H1 (cell line): Measurements from ENCODE around the gene RNF39. TPM values are rescaled to one million over a fixed set of nuclear protein-coding genes. Genes with fewer than 3 reads are reported as not detected.

Experiments
- ATF2 ChIP-seq: IDR thresholded peaks from 2 replicates; pipeline ENCODE4 v1.6.1; 2012; ENCODE audit warnings: low read length, inconsistent platforms
- CBX8 ChIP-seq: fragments of 300-800, 300-1000 bp; sonication (generic); IDR thresholded peaks from 2 replicates; pipeline ENCODE4 v1.7.1; 2016; ENCODE audit warnings: low read depth, low read length, borderline replicate concordance
- E2F6 ChIP-seq: IDR thresholded peaks from 2 replicates; pipeline ENCODE4 v1.6.1; 2012; ENCODE audit warnings: inconsistent platforms
- RBBP5 ChIP-seq: IDR thresholded peaks from 2 replicates; pipeline ENCODE4 v1.7.1; 2012; ENCODE audit warnings: low read depth, mild to moderate bottlenecking, inconsistent platforms, low read length, moderate library complexity, borderline replicate concordance
- RNF2 ChIP-seq: fragments of 200-900, 300-1000 bp; sonication (generic); IDR thresholded peaks from 2 replicates; pipeline ENCODE4 v1.7.1; 2016; ENCODE audit warnings: borderline replicate concordance, low read depth, mild to moderate bottlenecking, antibody characterized with exemption, low read length; ENCODE audit not compliant: poor library complexity, severe bottlenecking; ENCODE audit errors: missing control alignments
- SIN3A ChIP-seq, 2 experiments: IDR thresholded peaks in 1 of 2; conservative IDR thresholded peaks in 1 of 2; 2 replicates each; pipeline ENCODE4 v1.6.1; 2011 to 2012; ENCODE audit warnings: low read length in 2 of 2, improper control_type of control experiment in 1 of 2, low read depth in 1 of 2, mild to moderate bottlenecking in 1 of 2
- SIRT6 ChIP-seq: IDR thresholded peaks from one replicate; pipeline ENCODE4 v1.7.1; 2012; ENCODE audit warnings: low read length, inconsistent platforms
- SP1 ChIP-seq: IDR thresholded peaks from 2 replicates; pipeline ENCODE4 v1.6.1; 2011; ENCODE audit warnings: low read depth, low read length
- TAF1 ChIP-seq: IDR thresholded peaks from 2 replicates; pipeline ENCODE4 v1.6.1; 2011; ENCODE audit warnings: mild to moderate bottlenecking, low read depth, low read length
- polyA plus RNA-seq, 7 experiments: library from polyadenylated mRNA; depleted of rRNA in 3 of 7; stranded (reverse) in 5 of 7; unstranded in 2 of 7; fragments of >200 nt in 5 of 7; fragments of 200-250 nt in 2 of 7; gene quantifications; 1 replicate in 5 of 7; 2 replicates in 1 of 7; 4 replicates in 1 of 7; pipeline versions ENCODE4 v1.2.1 to v1.2.3, GENCODE V29; 2011 to 2013; ENCODE audit warnings: missing spikeins in 2 of 7, mixed read lengths in 2 of 7
- total RNA-seq: library from RNA; stranded (reverse); fragmentation: NEBNext Ultra II Directional; extraction: Animal tissue kit (Norgen Biotek cat#: 25700); gene quantifications from 2 replicates; pipeline ENCODE4 v1.2.1, GENCODE V29; 2021

RNF39 gene
- total and polyA plus RNA-seq, 2 of the 8 experiments (the other 6 are each of a cell fraction or from before 2014, with no cell fraction given): 1.4 to 2.3 TPM

- TF ChIP-seq RBBP5: 0 out of 2 replicates have a peak, but pooled peaks have one; percentile 17
- no peak for TF ChIP-seq E2F6
- TF ChIP-seq TAF1: no peak
- no peak for TF ChIP-seq SIRT6
- TF ChIP-seq SP1: no peak
- TF ChIP-seq SIN3A (conservative IDR thresholded peaks at IDR 0.05 in 1 of 2, IDR thresholded peaks at IDR 0.05 in 1 of 2; ENCODE audit: low read depth in 1 of 2, low read length in 2 of 2): no peak
- no peak for TF ChIP-seq CBX8
- TF ChIP-seq RNF2: no peak
- TF ChIP-seq ATF2: no peak
These were observed 14.9 kb downstream of the RNF39 start (continued) for GRCh38 chr6:30060606-30061091.
